Measurements from ENCODE around the gene CCNQ. TPM values are rescaled to one million over a fixed set of nuclear protein-coding genes. Genes with fewer than 3 reads are reported as not detected.

Gene CCNQ
- total RNA-seq (2014; rRNA removed; shearing (Covaris generic)): 74.2 and 87.9 TPM in 2 replicates

DNA sequence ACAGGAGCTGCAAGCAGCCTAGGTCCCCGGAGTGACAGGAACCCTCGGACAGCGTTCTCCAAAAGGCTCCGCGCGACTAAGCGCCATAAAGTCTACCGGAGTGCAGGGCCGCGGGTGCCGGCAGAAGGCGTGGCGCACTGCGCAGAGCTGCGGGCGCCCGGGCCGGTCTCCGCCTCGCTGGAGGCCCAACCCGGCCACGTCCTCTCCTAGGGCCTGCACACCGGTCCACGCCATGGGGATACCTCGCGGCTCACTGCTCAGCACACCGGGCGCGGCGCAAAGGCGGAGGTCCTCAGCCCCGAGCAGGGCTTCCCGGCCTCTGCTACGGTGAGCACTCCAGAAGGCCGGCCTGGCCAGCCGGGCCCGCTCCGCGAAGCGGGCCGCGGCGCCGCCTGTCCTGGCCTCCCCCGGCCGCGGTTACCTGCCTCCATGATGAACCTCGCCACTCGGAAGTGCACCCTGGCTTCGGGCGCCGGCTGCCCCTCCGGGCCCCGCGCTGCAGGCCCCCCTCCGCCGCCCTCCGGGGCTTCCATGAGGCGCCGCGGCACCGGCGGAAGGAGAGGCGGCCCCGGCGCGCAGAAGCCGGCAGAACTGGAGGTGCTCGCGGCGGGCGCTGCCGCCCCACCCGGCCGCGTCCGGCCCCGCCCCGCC lies at the start of gene CCNQ:
Gene CCNQ, minus strand, starts transcription at position 599 of the 651 bp plus-strand sequence. Its CDS starts 66 bp downstream, at position 533.
- no peak for DNase-seq (ENCODE audit: low spot score)

DNA sequence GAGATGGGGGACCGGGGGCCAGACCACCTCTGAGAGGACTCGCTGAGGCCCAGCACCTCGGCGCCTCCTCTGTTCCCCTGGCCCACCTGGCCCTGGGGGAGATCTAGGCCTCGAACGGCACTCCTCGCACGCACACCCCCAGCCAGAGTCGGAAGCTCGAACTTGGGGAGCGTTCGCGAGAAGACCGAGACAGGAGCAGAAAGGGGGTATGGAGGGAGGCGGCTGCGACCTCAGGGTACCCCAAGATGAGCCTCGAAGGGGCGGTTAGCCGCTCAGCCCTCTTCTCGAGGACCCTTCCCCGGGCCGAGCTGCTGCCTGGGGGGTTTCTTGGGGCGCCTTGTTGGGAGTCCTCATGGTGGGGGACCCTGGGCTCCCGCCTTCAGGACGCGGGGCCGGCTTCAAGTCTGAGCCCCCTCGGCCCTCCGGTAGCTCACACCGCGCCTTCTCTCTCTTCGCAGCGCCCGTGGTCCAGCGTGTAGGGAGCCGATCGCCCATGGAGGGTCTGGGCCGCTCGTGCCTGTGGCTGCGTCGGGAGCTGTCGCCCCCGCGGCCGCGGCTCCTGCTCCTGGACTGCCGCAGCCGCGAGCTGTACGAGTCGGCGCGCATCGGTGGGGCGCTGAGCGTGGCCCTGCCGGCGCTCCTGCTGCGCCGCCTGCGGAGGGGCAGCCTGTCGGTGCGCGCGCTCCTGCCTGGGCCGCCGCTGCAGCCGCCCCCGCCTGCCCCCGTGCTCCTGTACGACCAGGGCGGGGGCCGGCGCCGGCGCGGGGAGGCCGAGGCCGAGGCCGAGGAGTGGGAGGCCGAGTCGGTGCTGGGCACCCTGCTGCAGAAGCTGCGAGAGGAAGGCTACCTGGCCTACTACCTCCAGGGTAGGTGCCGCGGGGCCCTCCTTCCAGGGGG lies 48.8 kb upstream of the CCNQ start:
- no peak for DNase-seq (ENCODE audit: low spot score)

DNA sequence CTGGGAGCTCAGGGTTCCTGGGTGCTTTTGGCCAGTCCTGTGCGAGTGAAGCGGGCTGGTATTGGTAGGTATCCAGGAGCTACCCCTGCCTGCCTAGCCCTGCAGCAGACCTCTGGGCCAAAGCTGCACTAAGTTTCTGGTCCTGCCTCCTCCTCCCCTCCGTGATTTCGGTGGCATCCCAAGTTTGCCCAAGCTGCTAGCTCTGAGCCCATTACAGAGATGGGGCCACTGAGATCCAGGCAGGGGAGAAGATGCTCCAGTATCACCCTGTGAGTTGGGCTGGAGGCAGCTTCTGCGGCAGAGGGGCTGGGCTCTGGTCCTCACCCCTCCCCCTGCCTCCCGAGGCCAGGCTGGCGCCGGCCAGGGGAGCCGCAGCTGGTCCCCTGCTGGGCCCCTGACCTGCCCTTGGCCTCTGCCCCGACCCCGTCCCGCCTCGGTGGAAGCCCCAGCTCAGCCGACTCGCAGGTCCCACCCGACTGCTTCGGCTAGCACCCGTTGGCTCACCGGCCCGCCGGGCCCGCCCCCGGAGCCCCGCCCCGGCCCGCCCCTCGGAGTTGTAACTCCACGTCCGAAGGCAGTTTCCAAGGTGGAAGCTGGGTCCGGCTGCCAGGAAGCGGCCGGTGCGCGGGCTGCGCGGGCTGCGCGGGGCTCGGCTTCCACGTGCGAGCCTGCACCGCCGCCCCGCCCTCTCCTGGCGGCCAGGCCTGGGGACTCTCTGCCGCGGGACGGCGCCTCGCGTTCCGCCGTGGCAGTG lies 47.9 kb upstream of the CCNQ start, which contains the start of gene DUSP9:
Gene DUSP9, plus strand, starts transcription at position 584 of the 754 bp plus-strand sequence. CDS start 751 bp downstream, outside the sequence.
- DNase-seq (ENCODE audit: low spot score): no peak

GRCh38 chrX:153645921-153646488 lies 47.1 kb upstream of the CCNQ start:
- DNase-seq (ENCODE audit: low spot score): no peak

DNA sequence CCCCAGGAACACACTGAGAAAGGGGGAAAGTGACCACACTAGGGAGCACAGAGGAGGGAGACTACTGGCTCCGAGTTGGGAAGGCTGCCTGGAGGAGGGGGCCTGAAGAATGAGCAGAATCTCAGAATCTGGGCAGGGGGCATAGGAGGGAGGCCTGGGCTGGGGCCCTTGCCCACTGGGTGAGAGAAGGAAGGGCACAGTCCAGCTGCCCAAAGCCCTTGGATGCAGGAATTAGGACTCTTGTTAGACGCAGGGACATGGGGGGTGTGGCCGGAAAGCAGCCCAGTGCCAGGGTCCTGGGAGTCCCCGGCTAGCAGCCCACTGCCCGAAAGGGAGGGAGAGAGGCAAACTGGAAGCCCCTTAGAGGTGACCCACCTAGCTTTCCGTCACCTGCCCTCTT lies 46.2 kb upstream of the CCNQ start:
- no peak for DNase-seq (ENCODE audit: low spot score)

DNA sequence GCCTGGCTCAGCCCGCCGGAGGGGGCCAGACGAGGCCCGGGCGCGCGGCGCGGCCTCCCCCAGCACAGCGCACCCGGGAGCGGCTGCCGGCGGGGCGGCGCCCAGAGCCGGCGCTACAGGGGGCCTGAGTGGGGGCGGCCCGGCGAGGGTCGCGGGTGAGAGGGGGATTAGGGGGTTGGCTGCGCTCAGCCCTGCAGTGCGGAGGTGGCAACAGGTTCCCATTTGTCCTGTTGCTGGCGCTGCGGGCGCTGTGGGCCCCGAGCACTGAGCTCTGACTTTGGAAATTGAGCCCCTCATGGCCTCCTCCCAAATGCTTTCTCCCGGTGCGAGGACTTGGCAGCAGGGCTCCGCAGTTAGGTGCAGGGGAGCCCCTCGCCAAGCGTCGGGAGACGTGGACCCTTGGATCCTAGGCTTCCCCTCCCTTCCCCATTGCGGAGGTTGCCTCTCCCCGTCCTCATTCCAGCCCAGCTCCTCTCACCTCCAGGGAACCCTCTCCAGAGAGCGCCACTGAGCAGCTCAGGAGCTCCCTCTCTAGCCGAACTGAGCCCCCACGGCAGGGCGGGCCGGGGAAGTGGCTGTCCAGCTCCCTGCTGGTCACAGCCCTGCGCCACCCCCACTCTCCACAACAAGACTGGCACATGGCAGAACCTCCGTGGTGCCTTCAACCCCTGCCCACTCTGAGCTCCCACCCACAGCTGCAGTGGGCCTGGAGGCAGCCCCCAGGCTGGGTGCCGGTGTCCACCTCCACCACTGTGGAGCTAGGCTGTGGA lies 45.6 kb upstream of the CCNQ start:
- no peak for DNase-seq (ENCODE audit: low spot score)

GRCh38 chrX:153643431-153644351 lies 44.8 kb upstream of the CCNQ start:
- no peak for DNase-seq (ENCODE audit: low spot score)

GRCh38 chrX:153642655-153643430 lies 43.9 kb upstream of the CCNQ start:
- no peak for DNase-seq (ENCODE audit: low spot score)

GRCh38 chrX:153642051-153642654 lies 43.2 kb upstream of the CCNQ start:
- no peak for DNase-seq (ENCODE audit: low spot score)

GRCh38 chrX:153641627-153642026 lies 42.7 kb upstream of the CCNQ start:
- DNase-seq (ENCODE audit: low spot score): no peak

GRCh38 chrX:153640736-153641575 lies 42.0 kb upstream of the CCNQ start:
- DNase-seq (ENCODE audit: low spot score): no peak

- DNase-seq (ENCODE audit: low spot score): no peak
These were observed 41.2 kb upstream of the CCNQ start for GRCh38 chrX:153640045-153640686.

- DNase-seq (ENCODE audit: low spot score): no peak
These were observed 40.5 kb upstream of the CCNQ start for GRCh38 chrX:153639177-153640044.

DNA sequence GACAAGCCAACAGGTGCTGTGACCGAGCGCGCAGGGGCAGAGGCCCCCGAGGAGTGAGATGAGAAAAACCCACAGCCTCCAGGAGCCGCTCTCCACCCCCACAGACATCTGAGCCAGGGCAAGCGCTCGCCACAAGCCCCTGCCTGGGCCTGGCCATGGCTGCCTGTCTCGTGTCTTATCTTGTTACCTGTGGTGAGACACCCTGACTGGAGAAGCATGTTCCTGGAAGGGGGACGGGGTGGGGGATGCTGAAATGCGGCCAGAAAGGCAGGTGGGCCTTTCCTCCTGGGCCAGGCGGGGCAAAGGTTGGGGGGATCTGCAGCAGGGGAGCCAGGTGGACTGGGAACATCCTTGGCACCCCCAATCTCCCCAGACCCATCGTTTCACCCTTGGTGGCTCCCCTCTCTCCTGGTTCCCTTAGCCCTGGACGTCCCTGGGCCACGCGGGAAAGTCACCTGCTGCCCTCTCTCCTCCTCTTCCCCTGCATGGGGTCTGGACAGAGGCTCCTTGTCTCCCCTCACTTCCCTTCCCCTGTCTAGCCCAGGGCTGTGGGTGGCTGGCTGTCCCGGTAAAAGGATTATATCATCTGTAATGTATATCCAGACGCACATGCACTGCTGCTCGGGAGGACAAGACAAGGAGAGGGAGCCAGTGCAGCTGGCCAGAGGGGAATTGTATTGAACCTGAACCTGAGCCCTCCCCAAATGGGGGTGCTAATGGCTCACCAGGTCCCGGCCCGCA lies 39.7 kb upstream of the CCNQ start:
- DNase-seq (ENCODE audit: low spot score): no peak

DNA sequence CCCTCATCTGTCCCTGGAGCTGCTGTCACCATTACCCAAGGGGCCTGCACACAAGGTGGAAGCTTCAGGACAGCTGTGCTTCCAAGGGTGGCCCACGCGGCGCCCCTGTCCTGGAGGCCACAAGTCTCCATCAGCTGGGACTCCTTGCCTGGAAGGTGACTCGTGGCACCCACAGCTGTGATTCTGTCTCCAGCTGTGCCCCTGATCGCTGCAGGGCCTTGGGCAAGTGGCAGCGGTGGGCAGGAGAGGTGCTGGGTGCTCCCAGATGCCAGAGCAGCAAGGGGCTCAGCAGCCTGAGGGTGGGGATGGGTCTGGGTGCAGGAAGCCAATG lies 39.1 kb upstream of the CCNQ start:
- DNase-seq (ENCODE audit: low spot score): no peak

All from A172 (cell line).